ENCODE data around the gene CAMTA1. TPM values are rescaled to one million over a fixed set of nuclear protein-coding genes. Genes with fewer than 3 reads are reported as not detected.

The CAMTA1 gene
- total and polyA plus RNA-seq, 9 of the 15 experiments (the other 6 are each of a cell fraction or from before 2014, with no cell fraction given): 43.9 to 161 (median 65.9) TPM

- Histone ChIP-seq H3K9me1 (ENCODE audit: control insufficient read depth, insufficient read depth, low read length) (no peaks in the 10 kb centered on the region), H3K9me3 (replicated peaks; ENCODE audit: control insufficient read depth, insufficient read depth, low read depth, low read length) (no peaks in the 10 kb centered on the region), H3K36me3 (ENCODE audit: control insufficient read depth, insufficient read depth, low read length) (no peaks in the 10 kb centered on the region), H3K4me3 (no peak overlapping the region), H3K27ac (ENCODE audit: extremely low read depth, low read depth, low read length) (no peak overlapping the region), H4K20me1 (replicated peaks; ENCODE audit: control insufficient read depth, insufficient read depth, low read length) (peaks cover 4% of the 10 kb centered on the region; the same call in 1 of the 2 replicates), H3K4me1 (replicated peaks in 1 of 2; ENCODE audit: control insufficient read depth in 2 of 2, insufficient read depth in 2 of 2, low read length in 2 of 2) (no peaks in the 10 kb centered on the region), H3K4me2 (ENCODE audit: insufficient read depth, low read length) (no peak overlapping the region), H3K9ac (ENCODE audit: insufficient read depth in 1 of 2, low read depth in 2 of 2, low read length in 2 of 2) (no peak overlapping the region), H2AFZ (ENCODE audit: low read depth, low read length) (no peak overlapping the region), H3K79me2 (ENCODE audit: control insufficient read depth, insufficient read depth, low read length) (no peaks in the 10 kb centered on the region), H3K27me3 (ENCODE audit: control insufficient read depth in 2 of 2, insufficient read depth in 2 of 2, low read length in 2 of 2) (no peaks in the 10 kb centered on the region)
- ATAC-seq (no peak), DNase-seq (ENCODE audit: extremely low read depth in 1 of 4, low spot score in 3 of 4) (peak in 1 of 4 experiments; percentile 10), FAIRE-seq (no peak)
- no TSS peak for BruUV-seq (replicated peaks)
- CTCF ChIA-PET (ENCODE audit: low intra/inter-chr PET ratio): interaction anchor here (0.8 kb wide), 1 partner anchor 12 kb away, joined by 3 read pairs; no protein-coding TSS in a partner anchor
- in situ Hi-C loops (cut with MboI) (no loop called here), intact Hi-C loops (cut with micrococcal nuclease) (no loop called here)
- 61% methylated on average over 7 of the region's 7 CpGs for WGBS (ENCODE audit: insufficient coverage, low coverage, missing lambda C conversion rate)
- TF ChIP-seq SP1 (CRISPR knock-in tag; IDR thresholded peaks at IDR 0.05) (no peak), JUN (IDR thresholded peaks at IDR 0.05; ENCODE audit: borderline replicate concordance, low read depth, low read length) (0 out of 2 replicates have a peak, but pooled peaks have one; percentile 31), JUN (CRISPR knock-in tag; IDR thresholded peaks at IDR 0.05; ENCODE audit: borderline replicate concordance) (no peak), ATF3 (IDR thresholded peaks at IDR 0.05) (peak; percentile 82), ATF3 (CRISPR knock-in tag; conservative IDR thresholded peaks at IDR 0.05) (no peak), FOSL1 (tag; conservative IDR thresholded peaks at IDR 0.05) (peak; percentile 71), ZNF57 (CRISPR knock-in tag; IDR thresholded peaks at IDR 0.05) (no peak), JUND (IDR thresholded peaks at IDR 0.05; ENCODE audit: borderline replicate concordance, low read depth, low read length) (peak; percentile 80), JUND (tag; IDR thresholded peaks at IDR 0.05; ENCODE audit: borderline replicate concordance, low read depth, low read length) (peak; percentile 42; the same call in 1 of the 3 replicates)
- TF ChIP-seq, protein P1, sequence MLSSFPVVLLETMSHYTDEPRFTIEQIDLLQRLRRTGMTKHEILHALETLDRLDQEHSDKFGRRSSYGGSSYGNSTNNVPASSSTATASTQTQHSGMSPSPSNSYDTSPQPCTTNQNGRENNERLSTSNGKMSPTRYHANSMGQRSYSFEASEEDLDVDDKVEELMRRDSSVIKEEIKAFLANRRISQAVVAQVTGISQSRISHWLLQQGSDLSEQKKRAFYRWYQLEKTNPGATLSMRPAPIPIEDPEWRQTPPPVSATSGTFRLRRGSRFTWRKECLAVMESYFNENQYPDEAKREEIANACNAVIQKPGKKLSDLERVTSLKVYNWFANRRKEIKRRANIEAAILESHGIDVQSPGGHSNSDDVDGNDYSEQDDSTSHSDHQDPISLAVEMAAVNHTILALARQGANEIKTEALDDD (IDR thresholded peaks at IDR 0.05): no peak
- POLR2A ChIA-PET: no interaction called here
These were observed 74.4 kb downstream of the CAMTA1 start for GRCh38 chr1:6859415-6860343.
